PC-3 (cell line): ENCODE data around the gene GAS2L3. TPM values are rescaled to one million over a fixed set of nuclear protein-coding genes. Genes with fewer than 3 reads are reported as not detected.
"Not testable (repeated sequence)": the region's sequence is repeated elsewhere in the genome, so short reads cannot be mapped to it uniquely, and the experiment has no call there.

Experiments
- ATAC-seq: fragments of 200-7000 bp; cut with Tn5 transposase; 2 replicates; pipeline ENCODE4 v1.9.1; 2020; ENCODE audit warnings: mild to moderate bottlenecking, moderate library complexity
- BruUV-seq: library from RNA; stranded (reverse); fragments of 400-500 nt; replicated peaks from 2 replicates; lab custom pipeline; 2021; lab: Mats Ljungman, UMichigan
- CTCF ChIA-PET: fragments of 300-600 bp; sonication (Branson Sonifier 250); formaldehyde crosslinking; loops from one replicate; lab custom pipeline; 2022; ENCODE audit warnings: antibody characterized with exemption; lab: Charles Lee
- POLR2A ChIA-PET: fragments of 300-600 bp; sonication (Branson Sonifier 250); formaldehyde crosslinking; loops from one replicate; lab custom pipeline; 2022; ENCODE audit warnings: antibody characterized with exemption; ENCODE audit not compliant: unreplicated experiment; lab: Charles Lee
- DNase-seq: peaks from one replicate; pipeline ENCODE4 v3.0.0-alpha.2; 2015
- H2AFZ ChIP-seq: fragments of 300-600 bp; sonication (generic); 2 replicates; pipeline ENCODE4 v1.6.0; 2016; ENCODE audit warnings: antibody characterized with exemption, low read length
- H3F3A ChIP-seq: fragments of 300-600 bp; sonication (generic); one replicate; pipeline ENCODE4 v1.6.0; 2017; ENCODE audit warnings: antibody characterized with exemption, low read length, control low read depth, mild to moderate bottlenecking; ENCODE audit not compliant: unreplicated experiment
- H3K27ac ChIP-seq: fragments of 300-600 bp; sonication (generic); 2 replicates; pipeline ENCODE4 v1.5.1; 2016; ENCODE audit warnings: mild to moderate bottlenecking, low read length
- H3K27me3 ChIP-seq: fragments of 300-600 bp; sonication (generic); 2 replicates; pipeline ENCODE4 v1.6.1; 2016; ENCODE audit warnings: low read length, mixed read lengths
- H3K36me3 ChIP-seq: fragments of 300-600 bp; sonication (generic); 2 replicates; pipeline ENCODE4 v1.6.1; 2016; ENCODE audit warnings: low read depth, mixed run types, low read length, mixed read lengths
- H3K4me1 ChIP-seq: fragments of 300-600 bp; sonication (generic); 2 replicates; pipeline ENCODE4 v1.5.1; 2016; ENCODE audit warnings: low read length; ENCODE audit not compliant: insufficient read depth
- H3K4me2 ChIP-seq: fragments of 300-600 bp; sonication (generic); 2 replicates; pipeline ENCODE4 v1.6.0; 2016; ENCODE audit warnings: low read length
- H3K4me3 ChIP-seq: fragments of 300-600 bp; sonication (generic); 2 replicates; pipeline ENCODE4 v1.5.1; 2016; ENCODE audit warnings: mild to moderate bottlenecking, low read length, mixed read lengths
- H3K79me2 ChIP-seq: fragments of 300-600 bp; sonication (generic); 2 replicates; pipeline ENCODE4 v1.6.1; 2017; ENCODE audit warnings: low read length, mixed read lengths
- H3K9ac ChIP-seq: fragments of 300-600 bp; sonication (generic); 2 replicates; pipeline ENCODE4 v1.6.0; 2016; ENCODE audit warnings: mild to moderate bottlenecking, low read length
- H3K9me2 ChIP-seq: fragments of 300-600 bp; sonication (generic); replicated peaks from 2 replicates; pipeline ENCODE4 v1.6.1; 2016; ENCODE audit warnings: mixed run types, low read length, mixed read lengths
- H3K9me3 ChIP-seq: fragments of 300-600 bp; sonication (generic); 2 replicates; pipeline ENCODE4 v1.6.1; 2016; ENCODE audit warnings: low read length, mixed read lengths
- H4K20me1 ChIP-seq: fragments of 300-600 bp; sonication (generic); 2 replicates; pipeline ENCODE4 v1.6.1; 2016; ENCODE audit warnings: low read length, mixed read lengths
- EZH2phosphoT487 ChIP-seq: fragments of 300-600 bp; sonication (generic); IDR thresholded peaks from 2 replicates; pipeline ENCODE4 v1.6.1; 2018; ENCODE audit warnings: mild to moderate bottlenecking, antibody characterized with exemption, low read length, borderline replicate concordance
- intact Hi-C: fragments of 100-400 bp; cut with micrococcal nuclease; formaldehyde crosslinking; loops from 2 replicates; pipeline ENCODE4 v1.9.0; 2023
- total RNA-seq: library from RNA; depleted of rRNA; stranded (reverse); fragments of >200 nt; gene quantifications from 2 replicates; pipeline ENCODE4 v1.2.3, GENCODE V29; 2014
- TF ChIP-seq, protein P1 (sequence below): fragments of 300-600 bp; sonication (generic); conservative IDR thresholded peaks from 2 replicates; pipeline ENCODE4 v1.5.1; 2017; ENCODE audit warnings: antibody characterized with exemption, low read depth, mild to moderate bottlenecking, low read length

GAS2L3 gene
- total RNA-seq, 1 experiment from 2014 or later = 27.8 TPM

DNA sequence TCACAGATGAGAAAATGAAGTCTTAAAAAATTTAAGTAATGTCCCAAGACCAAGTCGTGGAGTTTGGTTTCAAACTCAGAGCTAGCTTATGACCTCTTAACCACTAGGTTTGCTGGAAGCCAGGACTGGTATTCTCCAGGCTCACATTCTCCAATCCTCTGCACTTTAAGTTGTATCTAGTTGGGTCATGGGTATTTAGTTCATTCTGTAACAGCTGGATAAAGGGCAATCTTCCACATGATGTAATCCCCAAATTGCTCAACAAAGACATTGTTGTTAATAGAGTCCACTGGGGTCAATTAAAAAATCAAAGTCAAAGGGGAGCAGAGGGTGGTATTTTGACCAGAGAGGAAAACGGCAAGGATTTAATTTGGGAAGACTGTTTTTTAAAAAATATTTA lies 17.8 kb upstream of the GAS2L3 start:
- intact Hi-C loops = loop anchor here (10.0 kb wide), 1 partner anchor 501 kb away; no protein-coding TSS in a partner anchor
- no TSS peak for BruUV-seq
- Histone ChIP-seq H2AFZ (no peak overlapping the region), H3K27ac (no peak overlapping the region), H3K9ac (no peak overlapping the region), H4K20me1 (no peaks in the 10 kb centered on the region), H3F3A (no peaks in the 10 kb centered on the region), H3K4me2 (no peak overlapping the region), H3K4me1 (no peaks in the 10 kb centered on the region), H3K9me3 (no peaks in the 10 kb centered on the region), H3K27me3 (0 out of 2 replicates have a peak, but pooled peaks cover 5% of the 10 kb centered on the region), H3K79me2 (no peaks in the 10 kb centered on the region), H3K4me3 (no peak overlapping the region), H3K9me2 (no peaks in the 10 kb centered on the region), H3K36me3 (no peaks in the 10 kb centered on the region)
- no peak for DNase-seq
- ChIA-PET CTCF (interaction anchor here (0.8 kb wide), 1 partner anchor 321 kb away, joined by 3 read pairs; no protein-coding TSS in a partner anchor), POLR2A (no interaction called here)
- ATAC-seq = no peak
- TF ChIP-seq EZH2phosphoT487 = no peak
- TF ChIP-seq, protein P1, sequence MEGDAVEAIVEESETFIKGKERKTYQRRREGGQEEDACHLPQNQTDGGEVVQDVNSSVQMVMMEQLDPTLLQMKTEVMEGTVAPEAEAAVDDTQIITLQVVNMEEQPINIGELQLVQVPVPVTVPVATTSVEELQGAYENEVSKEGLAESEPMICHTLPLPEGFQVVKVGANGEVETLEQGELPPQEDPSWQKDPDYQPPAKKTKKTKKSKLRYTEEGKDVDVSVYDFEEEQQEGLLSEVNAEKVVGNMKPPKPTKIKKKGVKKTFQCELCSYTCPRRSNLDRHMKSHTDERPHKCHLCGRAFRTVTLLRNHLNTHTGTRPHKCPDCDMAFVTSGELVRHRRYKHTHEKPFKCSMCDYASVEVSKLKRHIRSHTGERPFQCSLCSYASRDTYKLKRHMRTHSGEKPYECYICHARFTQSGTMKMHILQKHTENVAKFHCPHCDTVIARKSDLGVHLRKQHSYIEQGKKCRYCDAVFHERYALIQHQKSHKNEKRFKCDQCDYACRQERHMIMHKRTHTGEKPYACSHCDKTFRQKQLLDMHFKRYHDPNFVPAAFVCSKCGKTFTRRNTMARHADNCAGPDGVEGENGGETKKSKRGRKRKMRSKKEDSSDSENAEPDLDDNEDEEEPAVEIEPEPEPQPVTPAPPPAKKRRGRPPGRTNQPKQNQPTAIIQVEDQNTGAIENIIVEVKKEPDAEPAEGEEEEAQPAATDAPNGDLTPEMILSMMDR = no peak

DNA sequence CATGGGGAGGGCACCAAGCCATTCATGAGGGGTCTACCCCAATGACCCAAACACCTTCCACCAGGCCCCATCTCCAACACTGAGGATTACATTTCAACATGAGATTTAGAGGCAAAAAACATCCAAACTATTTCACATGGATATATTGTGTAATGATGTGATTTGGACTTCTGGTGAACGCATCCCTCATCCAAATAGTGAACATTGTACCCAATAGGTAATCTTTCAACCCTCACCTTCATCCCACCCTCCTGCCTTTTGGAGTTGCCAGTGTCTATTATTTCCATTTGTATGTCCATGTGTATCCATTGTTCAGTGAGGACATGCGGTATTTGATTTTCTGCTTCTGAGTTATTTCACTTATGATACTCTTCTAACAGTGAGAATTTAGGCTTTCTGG lies 16.1 kb upstream of the GAS2L3 start:
- Histone ChIP-seq H3K27me3 (0 out of 2 replicates have a peak, but pooled peaks cover 3% of the 10 kb centered on the region), H3K36me3 (no peaks in the 10 kb centered on the region), H3K4me3 (no peak overlapping the region), H3K4me1 (no peaks in the 10 kb centered on the region), H3K4me2 (no peak overlapping the region), H4K20me1 (no peaks in the 10 kb centered on the region), H3F3A (no peaks in the 10 kb centered on the region), H2AFZ (no peak overlapping the region), H3K27ac (no peak overlapping the region), H3K9ac (no peak overlapping the region), H3K79me2 (no peaks in the 10 kb centered on the region), H3K9me3 (no peaks in the 10 kb centered on the region), H3K9me2 (no peaks in the 10 kb centered on the region)
- intact Hi-C loops = loop anchor here (10.0 kb wide), 1 partner anchor 503 kb away; no protein-coding TSS in a partner anchor
- no TSS peak for BruUV-seq
- POLR2A ChIA-PET = no interaction called here
- DNase-seq (no peak), ATAC-seq (no peak)
- TF ChIP-seq, protein P1 = no peak
- CTCF ChIA-PET = no interaction called here

DNA sequence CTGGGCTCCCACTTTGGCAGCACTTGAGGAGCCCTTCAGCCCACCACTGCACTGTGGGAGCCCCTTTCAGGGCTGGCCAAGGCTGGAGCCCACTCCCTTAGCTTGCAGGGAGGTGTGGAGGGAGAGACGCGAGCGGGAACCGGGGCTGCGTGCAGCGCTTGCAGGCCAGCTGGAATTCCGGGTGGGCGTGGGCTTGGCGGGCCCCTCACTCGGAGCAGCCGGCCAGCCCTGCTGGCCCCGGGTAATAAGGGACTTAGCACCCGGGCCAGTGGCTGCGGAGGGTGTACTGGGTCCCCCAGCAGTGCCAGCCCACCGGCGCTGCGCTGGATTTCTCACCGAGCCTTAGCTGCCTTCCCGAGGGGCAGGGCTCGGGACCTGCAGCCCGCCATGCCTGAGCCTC lies 14.2 kb upstream of the GAS2L3 start:
- intact Hi-C loops = loop anchor here (10.0 kb wide), 1 partner anchor 504 kb away; no protein-coding TSS in a partner anchor

More for the DNA sequence above, 14.2 kb upstream of the GAS2L3 start:
- H3K27ac ChIP-seq, H4K20me1 ChIP-seq, POLR2A ChIA-PET, BruUV-seq, CTCF ChIA-PET, H3K9ac ChIP-seq, H3K79me2 ChIP-seq, H3K9me2 ChIP-seq, H3K4me2 ChIP-seq, H3K4me3 ChIP-seq, H3K4me1 ChIP-seq, DNase-seq, H2AFZ ChIP-seq, H3K9me3 ChIP-seq, H3F3A ChIP-seq, ATAC-seq, H3K36me3 ChIP-seq: not testable (repeated sequence)
- peaks cover 12% of the 10 kb centered on the region; the same call in 1 of the 2 replicates for H3K27me3 ChIP-seq
